HAP-1 (cell line): ENCODE measurements around the gene PRKN.

Experiments used
- DNase-seq, 2 experiments: peaks; one replicate each; pipeline ENCODE4 v3.0.0-alpha.2; 2016 to 2020; ENCODE audit warnings: low spot score in 2 of 2
- H3K27me3 ChIP-seq: fragments of 250-450 bp; sonication (Bioruptor Pico); 2 replicates; pipeline ENCODE4 v1.5.1; 2020; ENCODE audit warnings: low read depth, mild to moderate bottlenecking, moderate library complexity
- H3K36me3 ChIP-seq: fragments of 250-450 bp; sonication (Bioruptor Pico); replicated peaks from 2 replicates; pipeline ENCODE4 v1.5.1; 2020; ENCODE audit warnings: mild to moderate bottlenecking
- H3K4me1 ChIP-seq: fragments of 250-450 bp; sonication (Bioruptor Pico); 2 replicates; pipeline ENCODE4 v1.5.1; 2020; ENCODE audit warnings: mild to moderate bottlenecking
- H3K4me3 ChIP-seq: fragments of 250-450 bp; sonication (Bioruptor Pico); 2 replicates; pipeline ENCODE4 v1.5.1; 2020; ENCODE audit warnings: mild to moderate bottlenecking, moderate library complexity
- H3K9me3 ChIP-seq: fragments of 250-450 bp; sonication (Bioruptor Pico); 2 replicates; pipeline ENCODE4 v1.5.1; 2020; ENCODE audit warnings: mild to moderate bottlenecking, moderate library complexity
- in situ Hi-C: fragments of 300-500 bp; cut with MboI; formaldehyde crosslinking; loops from 3 replicates; pipeline ENCODE4 v1.14.3; 2020; ENCODE audit warnings: low sequenced_read_pairs, inconsistent platforms, mixed read lengths

PRKN gene

DNA sequence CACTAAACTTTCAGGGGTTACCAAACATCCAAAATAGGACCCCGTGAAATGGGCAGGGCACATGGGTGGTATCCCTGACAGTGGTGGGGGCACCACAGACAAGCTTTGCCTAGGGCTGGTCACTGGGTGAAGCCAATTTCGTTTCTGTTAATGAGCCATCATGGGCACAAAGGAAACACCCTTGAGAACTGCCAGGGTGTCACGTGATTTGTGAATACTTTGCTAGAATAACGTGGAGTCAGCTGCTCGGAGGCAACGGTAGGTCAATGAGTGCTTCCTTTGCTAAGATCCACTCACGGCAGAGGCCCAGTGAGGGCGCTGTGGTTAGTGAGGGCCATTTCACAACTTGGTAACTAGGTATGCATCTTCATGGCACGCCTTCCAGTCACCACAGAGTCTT, 1366.0 kb downstream of the PRKN start:
- in situ Hi-C loops = no loop called here
- no peak for DNase-seq
- Histone ChIP-seq H3K4me1 (no peaks in the 10 kb centered on the region), H3K36me3 (no peaks in the 10 kb centered on the region), H3K4me3 (no peak overlapping the region), H3K27me3 (no peaks in the 10 kb centered on the region), H3K9me3 (0 out of 2 replicates have a peak, but pooled peaks cover 5% of the 10 kb centered on the region)

DNA sequence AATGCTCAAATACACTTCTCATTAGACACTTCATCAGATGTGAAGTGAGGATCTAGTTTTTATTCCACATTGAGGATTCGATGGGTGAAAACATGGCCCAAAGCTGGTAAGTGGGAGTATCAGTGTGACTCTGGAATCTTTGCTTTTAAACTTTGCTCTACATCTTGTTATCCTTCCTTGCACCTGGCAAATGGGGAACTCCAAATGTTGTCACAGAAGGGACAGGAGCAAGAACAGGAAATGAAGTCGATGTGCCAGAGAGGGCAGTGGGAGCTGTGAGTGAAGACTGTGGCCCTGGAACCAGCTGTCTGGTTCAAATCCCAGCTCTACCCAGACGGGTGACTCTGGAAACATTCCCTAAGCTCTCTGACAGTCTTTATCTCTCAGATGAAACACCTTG, 1367.0 kb downstream of the PRKN start:
- H3K36me3 ChIP-seq = no peaks in the 10 kb centered on the region
- no peaks in the 10 kb centered on the region for H3K27me3 ChIP-seq
- no peak overlapping the region for H3K4me3 ChIP-seq
- 0 out of 2 replicates have a peak, but pooled peaks cover 5% of the 10 kb centered on the region for H3K9me3 ChIP-seq
- H3K4me1 ChIP-seq = no peaks in the 10 kb centered on the region
- DNase-seq = no peak
- in situ Hi-C loops = no loop called here

DNA sequence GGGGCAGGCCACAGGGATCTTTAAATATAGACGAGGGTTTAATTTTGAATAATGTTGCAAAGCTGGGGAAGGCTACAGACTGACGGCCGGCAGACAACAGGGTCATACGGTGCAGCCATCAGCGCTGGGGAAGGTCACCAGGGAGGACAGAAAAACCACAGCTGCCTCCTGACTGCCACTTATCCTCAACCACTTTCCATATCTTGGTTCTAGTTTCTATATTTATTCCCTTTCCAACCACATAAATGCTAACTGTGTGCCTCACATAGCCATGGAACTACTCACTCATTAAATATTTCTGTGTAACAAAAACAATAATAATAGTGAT, 1368.0 kb downstream of the PRKN start:
- Histone ChIP-seq H3K27me3 (no peaks in the 10 kb centered on the region), H3K36me3 (no peaks in the 10 kb centered on the region), H3K4me3 (no peak overlapping the region), H3K4me1 (no peaks in the 10 kb centered on the region), H3K9me3 (0 out of 2 replicates have a peak, but pooled peaks cover 5% of the 10 kb centered on the region)
- in situ Hi-C loops = no loop called here
- DNase-seq = no peak

DNA sequence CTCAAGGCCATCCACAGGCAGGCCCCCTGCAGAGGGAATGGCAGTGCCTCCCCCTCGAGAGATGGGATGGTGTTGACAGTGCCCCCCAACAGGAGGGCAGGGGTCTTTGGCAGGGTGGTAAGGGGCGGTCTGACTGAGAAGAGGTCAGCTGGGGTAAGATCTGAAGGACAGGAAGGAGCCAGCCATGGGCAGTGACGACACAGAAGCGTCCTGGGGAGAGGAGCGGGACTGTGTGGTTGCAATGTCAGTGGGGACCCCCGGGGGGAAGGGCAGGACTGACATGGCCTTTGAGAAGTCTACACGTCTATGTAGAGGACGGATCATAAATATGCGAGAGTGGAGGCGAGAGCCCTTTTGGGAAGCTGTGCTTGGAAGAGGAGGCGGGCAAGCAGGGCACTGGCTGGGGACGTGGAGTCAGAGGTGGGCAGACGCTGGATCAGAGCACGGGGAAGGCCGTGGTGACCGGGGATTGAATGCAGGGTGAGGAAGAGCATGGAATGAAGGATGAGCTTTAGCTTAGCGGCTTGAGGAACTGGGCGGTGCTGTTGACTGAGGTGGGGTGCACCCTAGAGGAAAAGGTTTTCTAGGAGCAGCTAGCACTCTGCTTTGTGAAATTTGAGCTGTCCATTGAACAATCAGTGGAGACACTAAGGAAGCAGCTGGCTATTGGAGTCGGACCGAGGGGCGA, 1371.3 kb downstream of the PRKN start:
- Histone ChIP-seq H3K36me3 (no peaks in the 10 kb centered on the region), H3K27me3 (no peaks in the 10 kb centered on the region), H3K4me1 (no peaks in the 10 kb centered on the region), H3K4me3 (no peak overlapping the region), H3K9me3 (no peaks in the 10 kb centered on the region)
- in situ Hi-C loops = no loop called here
- DNase-seq = no peak

DNA sequence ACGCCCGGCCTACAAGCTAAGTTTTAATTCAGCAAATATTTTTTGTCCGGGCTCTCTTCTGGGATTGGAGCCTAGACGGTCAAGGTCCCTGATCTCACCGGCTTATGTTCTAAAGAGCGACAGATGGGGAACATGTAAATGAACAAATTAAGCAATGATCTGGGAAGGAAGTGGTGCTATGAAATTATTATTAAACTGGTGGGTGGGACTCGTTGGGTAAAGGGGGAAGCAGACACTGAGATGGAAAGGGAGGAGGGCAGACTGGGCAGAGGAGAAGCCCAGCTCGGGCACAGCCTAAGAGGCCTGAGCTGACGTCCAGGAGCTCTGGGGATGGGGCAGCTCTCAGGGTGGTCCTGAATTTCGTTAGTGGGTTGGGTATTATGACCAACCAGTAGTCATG, 1371.9 kb downstream of the PRKN start:
- Histone ChIP-seq H3K4me1 (no peaks in the 10 kb centered on the region), H3K9me3 (no peaks in the 10 kb centered on the region), H3K36me3 (no peaks in the 10 kb centered on the region), H3K27me3 (no peaks in the 10 kb centered on the region), H3K4me3 (no peak overlapping the region)
- DNase-seq = no peak
- in situ Hi-C loops = no loop called here

DNA sequence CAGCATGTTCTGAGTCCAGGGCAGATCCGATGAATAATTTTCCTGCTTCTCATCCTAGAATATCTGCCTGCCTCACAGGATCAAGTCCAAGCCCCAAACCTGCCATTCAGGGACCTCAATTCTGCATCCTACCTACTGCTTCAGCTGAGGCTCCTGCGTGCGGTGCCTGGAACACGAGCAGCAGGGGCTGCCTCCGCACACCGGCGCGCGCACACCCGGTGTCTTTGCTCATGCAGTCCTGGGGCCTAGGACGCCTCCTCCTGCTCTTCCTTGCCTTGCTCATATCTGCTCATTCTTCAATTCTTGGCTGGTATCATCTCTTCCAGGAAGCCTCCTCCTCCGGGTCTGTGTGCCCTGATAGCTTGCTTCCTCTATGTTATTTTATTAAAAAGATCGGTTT, 1372.6 kb downstream of the PRKN start:
- no peak for DNase-seq
- H3K4me1 ChIP-seq = no peaks in the 10 kb centered on the region
- H3K9me3 ChIP-seq = no peaks in the 10 kb centered on the region
- no peak overlapping the region for H3K4me3 ChIP-seq
- no peaks in the 10 kb centered on the region for H3K36me3 ChIP-seq
- no peaks in the 10 kb centered on the region for H3K27me3 ChIP-seq
- in situ Hi-C loops = no loop called here

DNA sequence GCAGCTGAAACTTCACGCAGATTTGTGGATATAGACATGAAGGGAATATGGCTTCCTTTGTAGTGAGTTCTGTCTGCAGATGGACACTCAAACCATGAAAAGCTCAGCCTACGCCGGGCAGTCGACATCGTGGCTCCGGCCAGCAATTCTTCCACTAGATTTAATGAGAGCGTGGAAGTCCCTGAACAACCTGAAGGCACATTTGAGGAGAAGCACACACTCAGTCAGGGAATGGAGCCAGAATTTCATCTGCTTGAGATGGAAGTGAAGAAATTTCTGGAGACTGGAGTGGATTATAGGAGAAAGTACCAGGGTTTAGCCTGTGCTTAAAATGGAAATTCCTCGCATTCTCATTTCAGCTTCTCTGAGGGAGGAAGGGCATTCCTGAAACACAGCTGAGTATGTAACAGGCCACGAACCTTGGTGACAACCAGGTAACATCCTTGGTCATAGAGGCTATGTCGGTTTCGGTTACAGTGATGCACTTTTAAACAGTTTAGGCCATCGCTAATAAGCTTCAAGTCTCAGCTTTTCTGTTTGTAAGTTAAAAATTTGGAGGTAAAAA, 1373.2 kb downstream of the PRKN start:
- in situ Hi-C loops = no loop called here
- H3K36me3 ChIP-seq = no peaks in the 10 kb centered on the region
- no peak for DNase-seq
- H3K27me3 ChIP-seq = no peaks in the 10 kb centered on the region
- no peaks in the 10 kb centered on the region for H3K4me1 ChIP-seq
- no peak overlapping the region for H3K4me3 ChIP-seq
- H3K9me3 ChIP-seq = no peaks in the 10 kb centered on the region

DNA sequence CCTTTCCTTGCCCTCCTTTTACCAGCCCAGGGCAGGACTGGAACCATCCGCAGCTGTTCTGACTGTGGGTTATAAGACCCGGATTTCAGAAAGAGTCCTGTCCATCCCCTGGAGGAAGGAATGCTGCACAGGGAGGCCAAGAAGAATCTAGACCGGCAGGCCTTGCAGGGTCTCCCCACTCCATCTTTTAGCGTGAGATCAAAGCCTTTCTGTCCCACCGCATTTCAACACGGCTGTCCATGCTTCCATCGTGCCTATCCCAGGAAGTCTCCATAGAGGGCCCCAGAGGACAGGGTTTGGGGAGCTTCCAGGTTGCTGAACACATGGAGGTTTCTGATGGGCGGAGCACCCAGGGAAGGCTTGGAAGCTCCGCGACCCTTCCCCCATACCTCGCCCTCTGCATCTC, 1374.4 kb downstream of the PRKN start:
- in situ Hi-C loops = no loop called here

DNA sequence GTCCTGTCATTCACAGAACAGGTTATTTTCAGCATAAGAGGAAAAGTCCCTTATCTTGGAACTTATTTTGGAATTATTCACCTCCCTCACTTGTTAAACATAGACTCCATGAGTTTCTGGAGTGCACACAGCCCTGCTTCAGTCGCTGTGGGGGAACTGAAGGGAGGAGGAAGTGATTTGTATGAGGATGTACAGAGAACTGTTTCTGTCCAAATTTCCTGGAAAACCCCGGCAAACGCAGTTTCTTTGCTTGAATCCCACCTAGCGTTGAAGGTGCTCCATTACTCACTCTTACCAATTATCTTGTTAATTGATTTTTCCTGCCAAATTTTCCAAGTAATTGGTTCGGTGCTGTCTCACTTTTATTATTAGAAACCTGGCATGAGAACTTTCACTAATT, 1375.7 kb downstream of the PRKN start:
- in situ Hi-C loops = no loop called here
- H3K9me3 ChIP-seq = no peaks in the 10 kb centered on the region
- no peaks in the 10 kb centered on the region for H3K4me1 ChIP-seq
- H3K36me3 ChIP-seq = no peaks in the 10 kb centered on the region
- no peak overlapping the region for H3K4me3 ChIP-seq
- H3K27me3 ChIP-seq = no peaks in the 10 kb centered on the region
- DNase-seq = peak in 1 of 2 experiments; percentile 5

More for the DNA sequence above, 1374.4 kb downstream of the PRKN start:
- peak in 1 of 2 experiments; percentile 55 for DNase-seq
- Histone ChIP-seq H3K9me3 (no peaks in the 10 kb centered on the region), H3K27me3 (no peaks in the 10 kb centered on the region), H3K4me1 (no peaks in the 10 kb centered on the region), H3K36me3 (no peaks in the 10 kb centered on the region), H3K4me3 (no peak overlapping the region)

DNA sequence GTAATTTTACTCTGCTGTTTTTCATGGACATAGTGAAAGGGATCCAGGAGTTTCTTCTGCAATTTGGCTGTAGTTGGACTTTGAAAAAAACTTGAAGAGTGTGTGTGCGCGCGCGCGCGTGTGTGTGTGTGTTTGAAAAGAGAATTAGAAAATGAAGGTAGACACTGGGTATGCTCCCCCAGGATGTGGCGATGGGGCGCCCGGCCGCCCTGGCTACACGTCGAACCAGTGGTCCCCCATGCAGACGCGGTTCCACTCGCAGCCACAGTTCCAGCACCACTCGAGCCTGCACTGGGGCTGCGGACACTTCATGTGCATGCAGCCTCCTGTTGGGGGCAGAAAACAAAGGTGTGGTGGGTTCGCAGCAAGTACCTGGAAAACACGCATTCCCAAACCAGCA, 1377.7 kb downstream of the PRKN start:
- H3K9me3 ChIP-seq = no peaks in the 10 kb centered on the region
- no peaks in the 10 kb centered on the region for H3K36me3 ChIP-seq
- no peaks in the 10 kb centered on the region for H3K27me3 ChIP-seq
- DNase-seq = no peak
- H3K4me1 ChIP-seq = no peaks in the 10 kb centered on the region
- in situ Hi-C loops = no loop called here
- H3K4me3 ChIP-seq = no peak overlapping the region

DNA sequence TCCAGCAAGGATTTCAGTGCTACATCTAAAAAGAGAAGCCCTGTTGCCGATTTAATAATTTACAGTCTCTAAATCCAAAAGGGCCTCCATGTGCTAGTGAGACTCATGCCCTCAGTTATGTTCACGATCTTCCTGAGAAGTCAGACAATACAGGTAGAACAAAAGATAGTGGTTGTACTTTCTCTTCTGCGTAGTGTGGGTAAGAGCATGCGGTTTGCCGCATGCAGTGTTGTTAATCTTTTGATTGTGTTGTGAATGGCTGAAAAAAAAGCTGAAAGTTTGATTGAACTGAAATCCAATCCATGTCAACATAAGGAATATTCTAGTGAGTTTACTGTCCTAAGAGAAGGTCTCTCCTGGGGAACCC, 1379.0 kb downstream of the PRKN start:
- no peaks in the 10 kb centered on the region for H3K27me3 ChIP-seq
- H3K9me3 ChIP-seq = no peaks in the 10 kb centered on the region
- H3K4me1 ChIP-seq = no peaks in the 10 kb centered on the region
- no peak overlapping the region for H3K4me3 ChIP-seq
- no peak for DNase-seq
- in situ Hi-C loops = no loop called here
- H3K36me3 ChIP-seq = no peaks in the 10 kb centered on the region

DNA sequence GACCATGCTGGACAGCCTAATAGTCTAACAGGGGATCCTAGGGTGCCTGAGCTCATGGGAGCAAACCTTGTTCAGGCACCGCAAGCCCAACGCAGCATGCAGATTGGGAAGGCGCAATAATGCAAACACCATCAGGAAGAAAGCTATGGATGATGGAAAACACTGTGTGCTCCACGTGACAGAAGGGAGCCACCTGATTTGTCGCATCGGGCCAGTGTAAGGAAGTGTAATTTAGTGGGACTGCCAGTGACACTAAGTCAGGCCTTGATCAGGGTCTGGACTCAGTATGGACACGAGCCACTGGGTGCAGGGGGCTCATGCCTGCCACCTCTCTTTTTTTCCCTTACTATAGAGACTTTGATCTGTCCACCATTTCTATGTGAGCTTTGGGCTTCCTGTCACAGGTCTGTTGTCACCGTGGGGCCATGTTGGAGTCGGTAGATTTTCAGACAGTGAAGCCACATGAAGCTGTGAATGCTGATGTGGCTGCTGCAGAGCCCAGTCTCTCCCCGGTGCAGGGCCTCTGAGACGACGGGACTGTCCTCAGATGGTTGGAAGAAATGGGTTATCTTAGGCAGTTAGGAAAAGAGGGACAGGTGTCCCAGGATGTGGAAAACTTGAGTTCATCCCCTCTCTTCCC, 1379.5 kb downstream of the PRKN start:
- H3K4me1 ChIP-seq = no peaks in the 10 kb centered on the region
- no peak for DNase-seq
- in situ Hi-C loops = no loop called here
- H3K27me3 ChIP-seq = no peaks in the 10 kb centered on the region
- no peak overlapping the region for H3K4me3 ChIP-seq
- H3K36me3 ChIP-seq = no peaks in the 10 kb centered on the region
- no peaks in the 10 kb centered on the region for H3K9me3 ChIP-seq

DNA sequence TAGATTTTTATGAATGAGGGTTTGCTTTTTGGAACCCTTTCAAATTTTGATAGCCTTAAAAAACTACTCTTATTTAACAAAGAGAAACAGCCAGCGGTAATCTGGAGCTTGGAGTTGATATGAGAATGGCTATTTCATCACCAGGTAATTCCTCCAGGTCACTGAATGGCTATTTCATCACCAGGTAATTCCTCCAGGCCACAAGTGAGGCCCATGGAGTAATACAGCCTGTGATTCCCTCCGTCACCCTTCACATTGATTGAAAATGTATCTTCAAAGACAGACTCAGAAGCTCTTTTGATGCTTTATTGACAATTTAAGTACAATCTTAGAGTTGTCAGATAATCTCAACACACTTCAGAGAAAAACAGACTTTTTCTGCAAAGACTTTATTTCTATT, 1380.4 kb downstream of the PRKN start:
- Histone ChIP-seq H3K27me3 (no peaks in the 10 kb centered on the region), H3K9me3 (no peaks in the 10 kb centered on the region), H3K36me3 (no peaks in the 10 kb centered on the region), H3K4me1 (no peaks in the 10 kb centered on the region), H3K4me3 (no peak overlapping the region)
- DNase-seq = no peak
- in situ Hi-C loops = no loop called here

DNA sequence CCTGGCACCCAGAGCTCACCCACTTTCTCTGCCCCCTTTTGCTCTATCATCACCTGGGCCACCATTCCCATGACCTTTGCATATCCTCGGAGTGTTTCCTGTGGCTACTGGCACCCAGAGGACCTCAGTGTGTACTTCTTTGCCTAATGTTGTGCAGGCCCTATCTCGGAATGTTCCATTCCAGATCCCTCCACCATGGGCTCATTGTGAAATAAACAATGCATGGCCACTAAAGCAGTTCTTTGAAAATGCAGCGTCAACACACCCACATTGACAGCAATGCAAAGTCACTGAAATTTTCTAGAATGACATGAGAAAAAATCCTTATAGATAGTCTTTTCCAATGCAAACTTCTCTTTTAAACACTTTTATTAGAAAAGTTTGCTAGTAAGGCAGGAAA, 1380.8 kb downstream of the PRKN start:
- no peak for DNase-seq
- Histone ChIP-seq H3K27me3 (no peaks in the 10 kb centered on the region), H3K9me3 (no peaks in the 10 kb centered on the region), H3K4me1 (no peaks in the 10 kb centered on the region), H3K4me3 (no peak overlapping the region), H3K36me3 (no peaks in the 10 kb centered on the region)
- in situ Hi-C loops = no loop called here
